Measurements from ENCODE around the gene PTTG1IP. TPM values are rescaled to one million over a fixed set of nuclear protein-coding genes. Genes with fewer than 3 reads are reported as not detected.

PTTG1IP gene
- polyA plus RNA-seq, 1 donor (not counting 4 experiments of a cell fraction or from before 2014, with no cell fraction given) = 132 TPM

- dilution Hi-C loops (cut with MboI; ENCODE audit: extremely low pct_ligation_motif_present, low sequenced_read_pairs) = no loop called here
- Histone ChIP-seq H3K27ac (ENCODE audit: control insufficient read depth, insufficient read depth, low read length) (peak overlapping the region; percentile 69), H3K9ac (ENCODE audit: control insufficient read depth, extremely low read depth, insufficient read depth, low read length) (peak overlapping the region; percentile 76), H3K4me1 (ENCODE audit: control insufficient read depth, extremely low read depth, insufficient read depth, low read length) (peaks cover 50% of the 10 kb centered on the region), H2AFZ (ENCODE audit: control insufficient read depth, low read length) (peak overlapping the region; percentile 85), H3K79me2 (ENCODE audit: control insufficient read depth, insufficient read depth, low read length) (peaks cover 42% of the 10 kb centered on the region), H3K4me2 (ENCODE audit: control insufficient read depth, extremely low read depth, insufficient read depth, low read depth, low read length) (peak overlapping the region; percentile 95), H3K9me1 (ENCODE audit: control insufficient read depth, extremely low read depth, insufficient read depth, low read length) (peaks cover 7% of the 10 kb centered on the region), H3K9me3 (ENCODE audit: control insufficient read depth, low read depth, low read length) (no peaks in the 10 kb centered on the region), H3K27me3 (ENCODE audit: control insufficient read depth, extremely low read depth, insufficient read depth, low read length) (no peaks in the 10 kb centered on the region), H3K4me3 (ENCODE audit: control insufficient read depth in 2 of 3, extremely low read depth in 1 of 3, insufficient read depth in 2 of 3, low read depth in 1 of 3, low read length in 3 of 3) (peak overlapping the region; percentile 74 to 92 (median 82)), H4K20me1 (ENCODE audit: control insufficient read depth, extremely low read depth, insufficient read depth, low read length) (peaks cover 28% of the 10 kb centered on the region), H3K36me3 (ENCODE audit: control insufficient read depth in 2 of 2, extremely low read depth in 1 of 2, insufficient read depth in 2 of 2, low read length in 2 of 2) (no peaks in the 10 kb centered on the region)
- DNase-seq (ENCODE audit: low read depth, low spot score) (no peak), FAIRE-seq (no peak)
- TF ChIP-seq CTCF (optimal IDR thresholded peaks at IDR 0.05 in 1 of 3, IDR thresholded peaks at IDR 0.05 in 1 of 3, conservative IDR thresholded peaks at IDR 0.05 in 1 of 3; ENCODE audit: extremely low read depth in 1 of 3, insufficient read depth in 2 of 3, low read length in 3 of 3) = no peak
- TF ChIP-seq EZH2 (IDR thresholded peaks at IDR 0.05; ENCODE audit: low read length) = no peak
These were observed 678 bp upstream of the PTTG1IP start for GRCh38 chr21:44874240-44874496.

GRCh38 chr21:44872649-44873355 is 688 bp downstream of the PTTG1IP start:
- H4K20me1 ChIP-seq (ENCODE audit: control insufficient read depth, extremely low read depth, insufficient read depth, low read length) = peaks cover 40% of the 10 kb centered on the region
- peak overlapping the region; percentile 84 for H3K4me2 ChIP-seq (ENCODE audit: control insufficient read depth, extremely low read depth, insufficient read depth, low read depth, low read length)
- H3K9me3 ChIP-seq (ENCODE audit: control insufficient read depth, low read depth, low read length) = no peaks in the 10 kb centered on the region
- FAIRE-seq (no peak), DNase-seq (ENCODE audit: low read depth, low spot score) (no peak)
- H3K4me3 ChIP-seq (ENCODE audit: control insufficient read depth in 2 of 3, extremely low read depth in 1 of 3, insufficient read depth in 2 of 3, low read depth in 1 of 3, low read length in 3 of 3) = peak overlapping the region; percentile 82 to 92 (median 85)
- peaks cover 55% of the 10 kb centered on the region for H3K79me2 ChIP-seq (ENCODE audit: control insufficient read depth, insufficient read depth, low read length)
- peak overlapping the region; percentile 80 for H3K9ac ChIP-seq (ENCODE audit: control insufficient read depth, extremely low read depth, insufficient read depth, low read length)
- TF ChIP-seq EZH2 (IDR thresholded peaks at IDR 0.05; ENCODE audit: low read length) (no peak), CTCF (optimal IDR thresholded peaks at IDR 0.05 in 1 of 3, IDR thresholded peaks at IDR 0.05 in 1 of 3, conservative IDR thresholded peaks at IDR 0.05 in 1 of 3; ENCODE audit: extremely low read depth in 1 of 3, insufficient read depth in 2 of 3, low read length in 3 of 3) (no peak)
- H2AFZ ChIP-seq (ENCODE audit: control insufficient read depth, low read length) = no peak overlapping the region
- peak overlapping the region; percentile 62 for H3K27ac ChIP-seq (ENCODE audit: control insufficient read depth, insufficient read depth, low read length)
- H3K9me1 ChIP-seq (ENCODE audit: control insufficient read depth, extremely low read depth, insufficient read depth, low read length) = peaks cover 9% of the 10 kb centered on the region
- dilution Hi-C loops (cut with MboI; ENCODE audit: extremely low pct_ligation_motif_present, low sequenced_read_pairs) = no loop called here
- peaks cover 46% of the 10 kb centered on the region for H3K4me1 ChIP-seq (ENCODE audit: control insufficient read depth, extremely low read depth, insufficient read depth, low read length)
- no peaks in the 10 kb centered on the region for H3K27me3 ChIP-seq (ENCODE audit: control insufficient read depth, extremely low read depth, insufficient read depth, low read length)
- peaks cover 0 to 2% of the 10 kb centered on the region in 2 experiments for H3K36me3 ChIP-seq (ENCODE audit: control insufficient read depth in 2 of 2, extremely low read depth in 1 of 2, insufficient read depth in 2 of 2, low read length in 2 of 2)
